Left lobe of liver (tissue), 2 donors: ENCODE measurements around the gene BAG3. TPM values are rescaled to one million over a fixed set of nuclear protein-coding genes. Genes with fewer than 3 reads are reported as not detected.
A peak's percentile ranks its signal among the peaks of the same experiment; 100 is the strongest.
"Not testable (repeated sequence)": the region's sequence is repeated elsewhere in the genome, so short reads cannot be mapped to it uniquely, and the experiment has no call there.

Experiments used
- ATAC-seq: fragments of 200-7000 bp; cut with Tn5 transposase; one replicate; pipeline ENCODE4 v1.9.1; 2020; ENCODE audit warnings: mild to moderate bottlenecking, moderate library complexity
- DNase-seq: peaks from one replicate; pipeline ENCODE4 v3.0.0-alpha.2; 2020; ENCODE audit warnings: low spot score
- total RNA-seq: library from RNA; stranded (reverse); gene quantifications from one replicate; pipeline ENCODE4 v1.2.1, GENCODE V29; 2021
- donor health status: DM: no; HTN: no; CAD: no; lungs with moderate emphysema.
- donor health status: DM: no; HTN: yes; CAD: no.

The BAG3 gene
- total RNA-seq, 1 donor from 2014 or later: 11.3 TPM

DNA sequence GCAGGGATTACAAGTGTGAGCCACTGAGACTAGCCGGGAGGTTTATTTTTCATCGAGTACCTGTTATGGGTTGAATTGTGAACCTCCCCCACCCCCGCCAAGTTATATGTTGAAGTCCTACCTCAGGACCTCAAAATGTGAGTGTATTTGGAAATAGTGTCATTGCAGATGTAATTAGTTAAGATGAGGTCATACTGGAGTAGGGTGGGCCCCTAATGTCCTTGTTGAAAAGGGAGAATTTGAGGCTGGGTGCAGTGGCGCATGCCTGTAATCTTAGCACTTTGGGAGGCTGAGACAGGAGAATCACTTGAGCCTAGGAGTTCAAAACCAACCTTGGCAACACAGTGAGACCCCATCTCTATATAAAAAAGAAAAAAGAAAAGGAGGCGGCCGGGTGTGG, 10.8 kb upstream of the BAG3 start:
- no peak for ATAC-seq

DNA sequence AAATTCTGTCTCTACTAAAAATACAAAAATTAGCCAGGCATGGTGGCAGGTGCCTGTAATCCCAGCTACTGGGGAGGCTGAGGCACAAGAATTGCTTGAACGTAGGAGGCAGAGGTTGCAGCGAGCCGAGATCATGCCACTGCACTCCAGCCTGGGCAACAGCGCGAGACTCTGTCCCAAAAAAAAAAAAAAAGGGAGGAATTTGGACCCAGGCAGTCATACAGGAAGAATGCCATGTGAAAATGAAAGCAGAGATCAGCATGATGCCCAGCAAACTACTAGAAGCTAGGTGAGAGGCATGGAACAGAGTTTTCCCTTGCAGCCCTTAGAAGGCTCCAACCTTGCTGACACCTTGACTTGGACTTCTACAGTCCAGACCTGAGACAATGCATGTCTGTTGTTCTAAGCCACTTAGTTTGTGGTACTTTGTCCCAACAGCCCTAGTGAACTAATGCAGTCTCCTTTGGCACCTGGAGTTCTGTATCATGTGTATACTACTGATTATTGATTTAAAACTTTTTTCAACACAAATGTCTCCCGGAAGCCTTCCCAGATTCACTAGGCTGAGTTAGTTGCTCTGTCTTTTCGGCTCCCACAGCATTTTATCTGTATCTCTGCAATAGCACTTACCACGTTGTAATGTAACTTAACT, 10.2 kb upstream of the BAG3 start:
- DNase-seq: no peak

More for the DNA sequence above, 10.8 kb upstream of the BAG3 start:
- no peak for DNase-seq

DNA sequence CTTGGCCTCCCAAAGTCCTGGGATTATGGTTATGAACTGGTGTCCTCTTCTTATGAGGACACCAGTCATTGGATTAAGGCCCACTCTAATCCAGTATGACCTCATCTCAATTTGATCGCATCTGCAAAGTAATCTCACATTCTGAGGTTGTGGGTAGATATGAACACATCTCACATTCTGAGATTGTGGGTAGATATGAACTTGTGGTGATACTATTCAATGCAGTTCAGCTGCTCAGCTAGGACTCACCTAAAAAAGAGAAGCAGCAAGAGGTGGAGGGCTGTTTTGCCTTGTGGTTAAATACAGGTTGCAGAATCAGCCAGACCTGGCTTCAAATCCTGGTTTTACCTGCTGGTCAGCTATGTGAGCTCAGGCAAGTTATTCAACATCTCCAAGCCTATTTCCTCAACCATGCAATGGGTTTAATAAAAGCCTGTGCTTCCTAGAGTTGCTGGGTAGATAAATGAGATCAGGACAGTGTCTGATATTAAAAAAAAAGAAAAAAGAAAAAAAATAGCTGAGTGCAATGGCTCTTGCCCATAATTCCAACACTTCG, 8.5 kb upstream of the BAG3 start:
- DNase-seq: no peak
- ATAC-seq: no peak

More for the DNA sequence above, 10.2 kb upstream of the BAG3 start:
- ATAC-seq: peak; percentile 86

DNA sequence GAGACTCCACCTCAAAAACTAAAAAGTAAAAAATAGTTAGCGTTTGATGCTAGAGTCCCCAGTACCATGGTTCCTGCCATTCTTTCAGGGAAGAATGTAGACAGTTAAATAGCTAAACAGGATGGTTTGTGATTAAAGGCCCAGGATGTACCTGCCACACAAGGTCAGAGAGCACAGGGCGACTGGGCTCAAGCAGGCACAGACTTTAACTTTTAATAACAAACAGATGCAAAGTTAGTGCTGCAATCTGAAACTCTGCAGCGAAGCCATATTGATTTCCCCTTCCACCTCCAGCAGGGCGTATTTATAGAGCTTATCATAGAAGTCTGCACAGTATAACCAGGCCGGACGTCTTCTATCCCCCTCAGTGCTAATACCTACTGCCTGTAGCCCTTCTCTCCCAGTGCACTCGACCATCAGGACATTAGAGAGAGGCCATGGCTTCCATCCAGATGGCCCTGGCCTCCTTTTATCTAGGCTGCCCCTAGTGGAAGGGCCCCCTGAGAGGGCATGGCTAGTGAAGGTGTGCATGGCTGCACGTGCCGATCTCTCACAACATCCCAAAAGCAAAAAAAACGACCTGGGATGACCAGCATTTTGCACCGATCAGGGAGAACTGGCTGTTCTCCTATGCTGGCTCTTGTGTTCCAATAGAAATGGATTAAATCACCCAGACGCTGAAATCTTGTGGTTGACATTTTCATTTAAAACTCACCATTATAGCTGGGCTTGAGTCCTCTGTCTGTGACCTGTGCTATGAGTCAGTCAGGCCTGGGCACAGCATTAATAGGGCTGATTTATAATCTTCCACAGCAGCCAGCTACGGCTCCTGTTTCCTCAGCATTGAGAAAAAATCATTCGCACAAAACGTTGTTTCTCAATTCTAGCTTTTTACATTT, 7.6 kb upstream of the BAG3 start:
- ATAC-seq: peak; percentile 67
- DNase-seq: no peak

DNA sequence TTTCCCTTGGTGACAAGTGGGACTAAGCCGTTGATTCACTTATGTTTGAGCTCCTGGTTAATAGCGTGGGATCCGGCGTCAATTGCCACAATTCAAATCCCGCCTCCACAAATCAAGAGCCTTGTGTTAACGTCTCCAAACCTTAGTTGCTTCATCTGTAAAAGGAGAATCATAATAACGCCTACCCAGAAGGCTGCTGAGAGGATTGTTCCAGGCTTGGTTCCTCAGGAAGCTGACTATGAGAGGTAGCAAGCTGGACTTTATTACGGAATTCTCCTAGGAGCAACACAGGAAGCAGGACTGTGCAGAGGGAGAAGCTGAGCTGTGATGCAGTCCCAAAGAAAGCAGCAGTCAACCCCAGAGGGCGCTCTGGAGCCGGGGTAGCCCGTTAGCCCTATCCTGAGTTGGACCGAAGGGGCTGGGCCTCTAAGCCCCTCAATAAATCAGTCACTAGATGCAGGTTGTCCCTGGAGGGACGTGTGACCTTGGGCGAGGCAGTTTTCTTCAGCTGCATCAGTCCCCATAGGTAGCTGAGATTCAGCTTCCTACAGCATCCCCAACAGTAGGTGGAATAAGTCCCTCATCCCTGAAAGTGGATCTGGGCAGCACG, 6.9 kb upstream of the BAG3 start:
- no peak for DNase-seq
- no peak for ATAC-seq

DNA sequence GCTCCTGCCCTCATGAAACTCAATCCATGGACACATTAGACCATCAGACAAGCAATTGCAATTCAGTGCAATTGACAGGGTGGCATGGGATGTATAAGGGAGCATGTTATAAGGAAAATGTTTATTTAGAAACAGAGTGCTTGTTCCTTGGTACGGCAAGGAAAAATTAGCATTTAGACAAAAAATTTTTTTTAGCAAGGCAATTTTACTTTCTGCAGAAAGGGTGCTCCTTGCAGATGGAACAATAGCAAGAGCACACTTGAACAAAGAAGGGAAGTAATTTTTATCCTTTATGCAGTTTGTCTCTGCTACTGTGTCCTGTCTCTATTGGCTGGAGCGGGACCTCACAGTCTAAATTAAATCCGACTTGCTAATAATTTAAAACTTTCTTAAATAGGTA, 6.2 kb upstream of the BAG3 start:
- no peak for ATAC-seq

DNA sequence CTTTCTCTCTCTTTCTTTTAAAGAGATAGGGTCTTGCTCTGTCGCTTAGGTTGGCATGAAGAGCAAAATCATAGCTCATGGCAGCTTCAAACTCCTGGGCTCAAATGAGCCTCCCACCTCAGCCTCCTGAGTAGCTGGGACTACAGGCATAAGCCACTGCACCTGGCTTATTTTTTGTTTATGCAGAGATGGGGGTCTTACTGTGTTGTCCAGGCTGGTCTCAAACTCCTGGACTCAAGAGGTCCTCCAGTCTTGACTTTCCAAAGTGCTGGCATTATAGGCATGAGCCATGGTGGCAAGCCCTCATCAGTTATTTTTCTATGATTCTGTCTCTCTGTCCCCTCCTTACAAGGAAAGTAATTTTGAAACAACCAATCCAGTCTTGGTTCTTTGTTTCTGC, 1.1 kb upstream of the BAG3 start:
- DNase-seq (no peak), ATAC-seq (no peak)

More for the DNA sequence above, 6.2 kb upstream of the BAG3 start:
- no peak for DNase-seq

DNA sequence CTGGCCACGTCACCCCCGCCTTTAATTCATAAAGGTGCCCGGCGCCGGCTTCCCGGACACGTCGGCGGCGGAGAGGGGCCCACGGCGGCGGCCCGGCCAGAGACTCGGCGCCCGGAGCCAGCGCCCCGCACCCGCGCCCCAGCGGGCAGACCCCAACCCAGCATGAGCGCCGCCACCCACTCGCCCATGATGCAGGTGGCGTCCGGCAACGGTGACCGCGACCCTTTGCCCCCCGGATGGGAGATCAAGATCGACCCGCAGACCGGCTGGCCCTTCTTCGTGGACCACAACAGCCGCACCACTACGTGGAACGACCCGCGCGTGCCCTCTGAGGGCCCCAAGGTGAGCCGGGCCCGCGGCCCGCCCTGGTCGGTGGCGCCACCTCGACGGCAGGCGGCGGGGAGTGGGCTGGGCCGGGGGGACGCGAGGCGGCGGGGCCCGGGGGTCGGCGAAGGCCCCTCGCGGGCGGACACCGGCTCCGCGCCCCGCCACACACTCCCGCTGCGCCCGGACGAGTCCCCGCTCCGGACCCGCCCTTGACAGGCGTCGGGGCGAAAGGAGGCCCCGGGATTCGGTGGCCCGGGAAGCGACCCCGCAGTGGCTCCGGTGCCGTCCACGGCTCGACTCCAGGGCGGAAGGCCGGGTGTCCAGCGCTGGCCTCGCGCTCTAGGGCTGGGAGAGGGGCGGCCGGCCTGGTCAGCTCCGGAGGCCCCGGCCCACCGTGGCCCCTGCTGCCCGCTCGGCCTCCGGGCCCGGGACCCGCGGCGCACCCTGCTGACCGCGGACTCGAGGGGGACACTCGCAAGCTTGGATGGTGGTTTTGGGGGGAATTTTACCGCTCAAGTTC, 557 bp downstream of the BAG3 start:
- ATAC-seq: peak; percentile 39
- DNase-seq: peak; percentile 58

DNA sequence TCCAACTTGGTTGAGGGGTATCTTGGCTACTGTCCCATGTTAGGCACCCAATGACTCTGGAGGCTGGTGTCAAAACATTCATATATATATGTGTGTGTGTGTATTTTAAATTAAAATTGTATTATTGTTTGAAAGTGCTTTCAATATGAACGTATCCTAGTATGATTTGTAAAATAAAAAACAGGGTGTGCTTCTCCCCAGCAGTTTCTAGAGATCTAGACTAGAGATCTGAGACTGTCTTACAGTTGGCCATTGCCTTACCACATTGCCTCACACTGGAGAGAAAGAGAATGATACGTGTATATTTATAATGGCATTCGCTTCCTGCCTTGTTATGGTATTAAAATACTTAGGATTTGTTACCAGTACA, 1.2 kb downstream of the BAG3 start:
- peak; percentile 45 for ATAC-seq
- no peak for DNase-seq

DNA sequence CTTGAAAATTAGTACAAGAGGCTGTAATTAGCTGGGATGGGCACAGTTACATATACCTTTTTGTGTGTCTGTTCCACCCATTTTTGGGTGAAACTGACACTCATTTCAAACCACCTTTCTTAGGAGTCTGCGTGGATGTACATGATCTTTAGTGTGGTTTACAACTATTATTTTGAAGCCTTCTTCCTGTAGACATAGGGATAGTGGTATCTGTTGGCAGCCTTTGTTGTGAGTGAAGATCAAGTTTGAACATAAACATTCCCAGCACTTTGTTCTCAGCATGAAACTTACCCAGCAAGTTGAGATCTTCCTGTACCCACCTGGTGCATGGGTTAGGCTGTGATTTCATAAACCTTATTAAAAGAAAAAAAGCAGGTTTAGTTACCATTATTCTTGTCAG, 2.0 kb downstream of the BAG3 start:
- DNase-seq (no peak), ATAC-seq (no peak)

DNA sequence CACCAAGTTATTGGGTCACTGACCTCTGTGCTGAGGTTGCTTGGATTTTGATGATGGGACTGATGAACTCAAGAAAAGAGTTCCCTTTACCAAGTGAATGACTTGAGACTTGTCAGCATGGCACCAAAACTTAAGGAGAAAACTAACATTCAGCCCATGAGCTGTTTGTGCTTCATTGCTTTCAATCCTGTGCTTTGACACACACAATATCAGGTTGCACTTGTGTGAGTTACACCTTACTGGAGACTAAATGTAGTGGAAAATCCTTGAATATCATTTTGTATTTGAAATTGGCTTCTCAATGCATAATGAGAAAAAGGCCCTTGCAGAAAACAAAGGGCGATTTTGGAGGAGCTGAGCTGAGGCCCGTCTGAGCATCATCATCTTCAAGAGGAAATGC, 2.7 kb downstream of the BAG3 start:
- no peak for ATAC-seq
- no peak for DNase-seq

DNA sequence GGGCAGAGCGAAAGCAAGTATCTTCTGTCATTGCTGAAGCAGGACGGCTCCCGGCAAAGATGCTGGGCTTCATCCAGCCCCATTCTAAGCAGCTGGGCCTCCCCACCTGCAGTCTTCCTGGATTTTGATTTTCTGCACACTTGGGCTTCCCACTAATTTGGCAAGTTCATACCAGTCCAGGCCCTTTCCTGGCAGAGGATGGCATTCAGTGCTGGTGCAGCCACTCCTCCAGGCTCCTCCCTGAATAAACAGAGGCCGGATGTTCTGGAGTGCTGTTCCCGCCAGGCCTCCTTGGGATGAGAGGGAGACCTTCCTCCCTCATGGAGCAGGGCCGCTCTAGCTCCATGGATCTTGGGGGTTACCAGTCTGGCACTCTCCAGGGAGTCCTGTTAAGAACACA, 3.4 kb downstream of the BAG3 start:
- DNase-seq: peak; percentile 60
- peak; percentile 15 for ATAC-seq

DNA sequence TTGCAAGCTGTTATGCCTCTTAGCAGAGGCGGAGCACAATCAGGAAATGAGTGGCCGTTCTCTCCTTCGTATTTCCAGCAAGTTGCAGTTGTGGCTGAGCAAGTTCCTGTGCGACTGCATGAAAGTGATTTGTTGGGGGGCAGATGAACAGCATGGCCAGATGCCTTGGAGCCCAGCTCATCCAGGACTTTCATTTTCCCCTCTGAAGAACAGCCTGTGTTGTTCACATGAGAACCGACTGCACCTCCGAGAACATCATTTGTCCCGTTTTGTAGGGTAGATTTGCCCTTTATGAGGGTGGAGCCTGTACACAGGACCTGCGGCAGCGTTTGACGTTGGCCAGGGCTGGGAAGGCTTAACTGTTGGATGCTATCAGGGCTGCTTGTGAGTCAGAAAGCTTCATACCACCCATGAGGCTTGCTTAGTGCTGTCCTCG, 4.4 kb downstream of the BAG3 start:
- DNase-seq: no peak
- ATAC-seq: no peak

DNA sequence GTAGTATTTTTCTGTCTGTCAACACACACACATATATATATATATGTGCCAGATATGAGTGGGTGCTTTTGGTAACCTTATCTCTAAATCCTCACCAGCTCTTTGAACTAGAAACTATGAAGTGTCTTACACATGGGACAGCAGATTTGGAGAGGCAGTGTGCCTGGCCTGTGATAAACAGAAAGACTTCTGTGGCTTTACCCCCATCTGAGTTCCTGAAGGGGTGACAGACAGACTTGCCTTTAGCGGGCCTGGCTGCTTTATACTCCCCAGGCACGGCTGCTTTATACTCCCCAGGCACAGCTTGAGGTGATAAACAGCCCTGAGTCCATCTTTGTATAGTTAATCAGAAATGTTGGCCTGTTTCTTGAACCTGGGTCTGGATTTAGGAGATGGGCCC, 5.6 kb downstream of the BAG3 start:
- no peak for ATAC-seq

DNA sequence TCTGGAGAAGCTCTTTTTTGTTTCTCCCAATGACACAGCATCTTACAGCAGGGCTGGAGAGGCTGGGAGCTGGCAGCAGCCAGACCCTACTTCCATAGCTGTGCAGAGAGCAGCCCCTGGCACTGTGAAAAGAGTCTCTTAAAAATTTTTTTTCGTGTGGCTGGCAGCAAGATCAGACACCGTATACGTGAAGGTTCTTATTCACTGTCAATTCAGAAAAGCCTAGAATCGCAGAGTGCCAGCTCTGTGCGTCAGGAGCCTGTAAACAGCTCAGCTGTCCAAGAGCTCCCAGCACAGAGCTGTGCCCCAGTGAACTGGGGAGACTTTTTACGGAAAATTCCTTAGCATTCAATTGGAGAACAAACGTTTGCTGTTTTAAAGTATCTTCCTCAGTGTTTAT, 6.5 kb downstream of the BAG3 start:
- ATAC-seq (peak; percentile 70), DNase-seq (peak; percentile 65)

More for the DNA sequence above, 5.6 kb downstream of the BAG3 start:
- no peak for DNase-seq

DNA sequence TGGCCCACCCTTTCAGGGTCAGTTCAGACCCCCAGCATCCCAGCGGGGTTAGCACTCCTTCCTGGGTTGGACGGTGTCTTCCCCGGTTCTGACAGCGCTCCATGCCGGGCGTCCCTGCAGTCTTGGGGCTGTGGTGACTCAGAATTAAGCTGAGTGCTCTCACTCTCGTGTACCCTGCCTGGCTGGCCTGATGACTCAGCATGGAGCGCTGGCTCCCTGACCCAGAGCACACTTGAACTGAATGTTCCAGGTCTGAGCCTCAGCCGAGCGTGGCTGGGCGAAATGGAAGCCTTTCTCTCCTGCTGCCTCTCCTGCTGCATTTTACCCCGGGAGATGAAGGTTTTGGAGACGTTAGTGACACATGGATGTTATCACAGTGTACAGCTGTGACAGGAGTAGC, 7.1 kb downstream of the BAG3 start:
- ATAC-seq: peak; percentile 91

DNA sequence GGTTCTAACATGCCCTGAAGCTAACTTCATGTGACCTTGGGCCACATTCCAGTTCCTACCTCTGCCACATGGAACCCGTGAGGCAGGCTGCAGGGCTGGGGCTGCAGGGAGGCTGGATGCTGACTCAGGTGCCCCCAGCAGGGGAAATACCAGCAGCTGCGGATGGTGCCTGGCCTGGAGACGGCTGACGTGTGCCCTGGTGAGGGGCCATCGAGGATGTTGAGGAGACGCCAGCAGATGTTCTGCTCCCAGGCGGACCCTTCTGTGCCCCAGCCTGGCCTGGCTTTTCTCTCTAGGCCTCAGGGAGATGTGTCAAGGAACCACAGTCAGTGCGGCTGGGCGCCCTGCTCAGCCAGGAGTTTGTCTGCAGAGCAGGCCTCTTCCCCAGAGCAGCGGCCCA, 8.8 kb downstream of the BAG3 start:
- no peak for ATAC-seq
- no peak for DNase-seq

More for the DNA sequence above, 7.1 kb downstream of the BAG3 start:
- peak; percentile 84 for DNase-seq

DNA sequence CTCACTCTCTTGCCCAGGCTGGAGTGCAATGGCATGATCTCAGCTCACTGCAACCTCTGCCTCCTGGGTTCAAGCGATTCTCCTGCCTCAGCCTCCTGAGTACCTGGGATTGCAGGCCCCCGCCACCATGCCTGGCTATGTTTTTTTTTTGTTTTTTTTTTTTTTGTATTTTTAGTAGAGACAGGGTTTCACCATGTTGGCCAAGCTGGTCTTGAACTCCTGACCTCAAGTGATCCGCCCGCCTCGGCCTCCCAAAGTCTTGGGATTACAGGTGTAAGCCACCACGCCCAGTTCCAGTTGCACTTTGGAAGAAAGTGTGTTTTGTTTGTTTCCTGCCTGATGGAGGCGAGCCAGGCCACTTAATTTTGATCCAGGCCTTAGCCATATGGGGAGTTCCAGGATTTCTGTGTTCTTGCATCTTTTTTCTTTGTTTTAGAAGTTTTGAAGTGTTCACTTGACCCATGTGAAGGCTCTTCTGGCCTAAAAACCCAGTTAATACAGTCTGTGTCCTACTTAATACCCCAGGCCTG, 11.0 kb downstream of the BAG3 start:
- not testable (repeated sequence) for DNase-seq, ATAC-seq

DNA sequence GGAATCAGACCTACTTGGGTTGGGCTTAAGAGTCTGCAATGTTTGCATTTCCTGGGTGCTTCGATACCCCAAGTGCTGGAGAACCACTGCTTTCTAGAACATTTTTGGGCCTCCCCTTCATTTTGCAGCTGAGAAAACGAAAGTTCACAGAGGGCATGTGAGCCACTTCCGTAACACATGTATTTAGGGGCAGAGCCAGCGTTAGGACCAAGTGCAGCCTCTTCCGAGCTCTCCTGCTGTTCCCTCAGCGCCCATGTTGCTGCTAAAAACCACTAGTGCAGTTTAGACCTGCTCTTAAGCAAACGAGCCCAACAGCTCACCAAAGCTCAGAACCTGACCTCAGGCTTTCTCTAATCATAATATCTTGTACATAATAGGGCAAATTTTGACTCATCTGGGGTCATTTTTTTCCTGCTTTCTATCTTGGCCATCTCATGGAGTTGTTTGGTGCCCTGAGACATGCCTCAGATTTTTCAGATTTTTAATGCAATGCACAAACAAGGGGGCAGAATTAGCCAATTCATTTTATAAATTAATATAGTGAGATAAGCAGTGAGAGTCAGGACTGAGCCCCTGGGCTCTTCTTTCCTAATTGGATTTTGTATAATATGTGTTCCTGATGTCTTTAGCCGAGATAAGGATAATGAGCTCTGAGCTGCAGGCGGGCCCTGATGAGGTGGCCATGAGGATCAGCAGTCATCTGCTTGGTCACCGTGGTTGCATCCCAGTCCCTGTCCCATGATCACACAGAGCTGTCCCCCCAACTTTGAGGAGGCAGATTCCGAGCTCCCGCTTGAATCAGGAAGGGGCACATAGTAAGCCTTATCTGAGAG, 12.9 kb downstream of the BAG3 start:
- DNase-seq: no peak
- peak; percentile 75 for ATAC-seq
